K562 (cell line): ENCODE measurements around the gene BCAR3. TPM values are rescaled to one million over a fixed set of nuclear protein-coding genes. Genes with fewer than 3 reads are reported as not detected.

Experiments used
- ATAC-seq: fragments of 200-7000 bp; cut with Tn5 transposase; 3 replicates; pipeline ENCODE4 v1.9.1; 2020; ENCODE audit warnings: moderate library complexity
- BruUV-seq: library from RNA; stranded (reverse); fragments of 400-500 nt; replicated peaks from 2 replicates; lab custom pipeline; 2021; lab: Mats Ljungman, UMichigan
- CTCF ChIA-PET: fragments of 300-600 bp; formaldehyde crosslinking; extraction: SDS; loops from one replicate; lab custom pipeline; 2021; ENCODE audit warnings: low intra/inter-chr PET ratio; lab: Yijun Ruan, JAX
- POLR2A ChIA-PET: fragments of 300-600, 350-650 bp; sonication (Branson Sonifier 250); formaldehyde crosslinking; extraction: SDS; loops from one replicate; lab custom pipeline; 2021; ENCODE audit warnings: antibody characterized with exemption, inconsistent platforms; lab: Yijun Ruan, JAX
- DNase-seq, 4 experiments: peaks; one replicate each; pipeline versions ENCODE4 v3.0.0 to v3.0.0-alpha.2; 2011 to 2018; ENCODE audit warnings: low spot score in 3 of 4, mixed read lengths in 3 of 4; ENCODE audit errors: extremely low read depth in 1 of 4
- FAIRE-seq: peaks from 2 replicates; lab custom pipeline; 2011; peaks lifted over from hg19 to GRCh38; lab: Jason Lieb, UNC
- H2AFZ ChIP-seq: 2 replicates; pipeline ENCODE4 v1.6.0; 2011; ENCODE audit warnings: low read depth, low read length, control low read depth, inconsistent platforms
- H3K27ac ChIP-seq: fragments of 200-600 bp; 3 replicates; pipeline ENCODE4 v1.8.0; 2011; ENCODE audit warnings: low read depth, mild to moderate bottlenecking, control low read depth, inconsistent platforms, low read length, moderate library complexity, mixed read lengths; ENCODE audit errors: extremely low read depth
- H3K27me3 ChIP-seq, 2 experiments: fragments of 300-600 bp in 1 of 2; 2 replicates in 1 of 2; 3 replicates in 1 of 2; pipeline versions ENCODE4 v1.6.0 to v1.8.0; 2011; ENCODE audit warnings: inconsistent platforms in 2 of 2, low read length in 2 of 2, mild to moderate bottlenecking in 1 of 2, mixed read lengths in 1 of 2, moderate library complexity in 1 of 2; ENCODE audit not compliant: control insufficient read depth in 2 of 2, insufficient read depth in 2 of 2
- H3K36me3 ChIP-seq: fragments of 300-600 bp; 3 replicates; pipeline ENCODE4 v1.8.0; 2011; ENCODE audit warnings: mild to moderate bottlenecking, low read length, inconsistent platforms; ENCODE audit not compliant: control insufficient read depth, insufficient read depth
- H3K4me1 ChIP-seq, 2 experiments: fragments of 200-600 bp in 1 of 2; replicated peaks in 1 of 2; 2 replicates in 1 of 2; 3 replicates in 1 of 2; pipeline versions ENCODE4 v1.5.1 to v1.8.0; 2011; ENCODE audit warnings: inconsistent platforms in 2 of 2, low read length in 2 of 2, mild to moderate bottlenecking in 1 of 2, mixed read lengths in 1 of 2, moderate library complexity in 1 of 2; ENCODE audit not compliant: control insufficient read depth in 2 of 2, insufficient read depth in 2 of 2
- H3K4me2 ChIP-seq: 2 replicates; pipeline ENCODE4 v1.6.1; 2011; ENCODE audit warnings: low read length, control low read depth, inconsistent platforms, mixed read lengths; ENCODE audit not compliant: insufficient read depth
- H3K4me3 ChIP-seq: fragments of 200-600 bp; sonication (generic), shearing (Covaris generic); 2 replicates; pipeline ENCODE4 v1.5.1; 2016; ENCODE audit warnings: control low read depth, inconsistent platforms
- H3K79me2 ChIP-seq: fragments of 200-600 bp; 3 replicates; pipeline ENCODE4 v1.8.0; 2011; ENCODE audit warnings: low read length, inconsistent platforms; ENCODE audit not compliant: control insufficient read depth, insufficient read depth
- H3K9ac ChIP-seq, 2 experiments: 2 replicates each; pipeline versions ENCODE4 v1.6.0 to v1.6.1; 2011; ENCODE audit warnings: low read depth in 2 of 2, low read length in 2 of 2, control low read depth in 1 of 2, inconsistent platforms in 1 of 2, mild to moderate bottlenecking in 1 of 2, mixed read lengths in 1 of 2; ENCODE audit not compliant: insufficient read depth in 1 of 2
- H3K9me1 ChIP-seq: one replicate; pipeline ENCODE4 v1.6.0; 2011; ENCODE audit warnings: inconsistent platforms, mild to moderate bottlenecking, low read length, moderate library complexity; ENCODE audit not compliant: control insufficient read depth, insufficient read depth
- H3K9me3 ChIP-seq: replicated peaks from 2 replicates; pipeline ENCODE4 v1.5.1; 2011; ENCODE audit warnings: low read depth, low read length, inconsistent platforms; ENCODE audit not compliant: control insufficient read depth, insufficient read depth
- H4K20me1 ChIP-seq: replicated peaks from 2 replicates; pipeline ENCODE4 v1.6.1; 2011; ENCODE audit warnings: low read length, inconsistent platforms, mixed read lengths; ENCODE audit not compliant: control insufficient read depth, insufficient read depth
- ELK1 ChIP-seq: sonication (generic); formaldehyde crosslinking; IDR thresholded peaks from 2 replicates; pipeline ENCODE4 v1.8.1; 2022; ENCODE audit warnings: missing genetic modification reagents
- MBD1 ChIP-seq: fragments of 250-450 bp; sonication (Bioruptor Pico); IDR thresholded peaks from 2 replicates; pipeline ENCODE4 v1.8.0; 2022; ENCODE audit warnings: inconsistent platforms
- MEF2D ChIP-seq: conservative IDR thresholded peaks from 2 replicates; pipeline ENCODE4 v1.6.1; 2016; ENCODE audit warnings: low read depth, missing genetic modification characterization, missing compliant biosample characterization
- SNAPC5 ChIP-seq: fragments of 250-450 bp; sonication (Bioruptor Pico); IDR thresholded peaks from 2 replicates; pipeline ENCODE4 v1.8.0; 2021; ENCODE audit warnings: moderate library complexity, mild to moderate bottlenecking, inconsistent platforms
- ZNF212 ChIP-seq: fragments of 450-650 bp; formaldehyde crosslinking; IDR thresholded peaks from 2 replicates; pipeline ENCODE4 v1.4.0; 2020; ENCODE audit warnings: mild to moderate bottlenecking
- ZNF668 ChIP-seq: fragments of 250-450 bp; sonication (Bioruptor Pico); IDR thresholded peaks from 2 replicates; pipeline ENCODE4 v1.8.0; 2022; ENCODE audit warnings: mild to moderate bottlenecking, inconsistent platforms
- WGBS: fragments of 100-300 bp; shearing (Covaris generic); methylation state at CpG from one replicate; pipeline ENCODE4 v1.1.6; 2016; ENCODE audit warnings: low coverage, mixed read lengths; ENCODE audit not compliant: insufficient coverage; ENCODE audit errors: missing lambda C conversion rate; 5-methylcytosine and 5-hydroxymethylcytosine counted together
- in situ Hi-C: fragments of 300-500 bp; cut with MboI; formaldehyde crosslinking; loops from 4 replicates; pipeline ENCODE4 v1.15.0; 2018; ENCODE audit warnings: inconsistent platforms, mixed read lengths
- intact Hi-C: fragments of 100-400 bp; cut with micrococcal nuclease; formaldehyde crosslinking; loops from 2 replicates; pipeline ENCODE4 v1.14.2; 2022
- polyA plus RNA-seq, 8 experiments: library from polyadenylated mRNA; depleted of rRNA in 4 of 8; stranded (reverse) in 5 of 8; unstranded in 3 of 8; fragments of >200 nt; fragmentation: Nextera tagmentation in 2 of 8; fragmentation: Illumina TruSeq in 1 of 8; extraction: Ambion mirVana in 2 of 8; extraction: Trizol in 1 of 8; gene quantifications; 2 replicates each; pipeline versions ENCODE4 v1.2.1 to v1.2.3, GENCODE V29; 2011 to 2014; ENCODE audit warnings: inconsistent platforms in 1 of 8, missing spikeins in 1 of 8
- total RNA-seq, 7 experiments: library from RNA; depleted of rRNA in 6 of 7; stranded (reverse); fragments of >200 nt in 6 of 7; fragmentation: Illumina TruSeq in 2 of 7; extraction: Trizol in 2 of 7; gene quantifications; 2 replicates each; pipeline versions ENCODE4 v1.2.1 to v1.2.3, GENCODE V29; 2011 to 2021; ENCODE audit warnings: low replicate concordance in 1 of 7

BCAR3 gene
- total and polyA plus RNA-seq, 9 of the 15 experiments (the other 6 are each of a cell fraction or from before 2014, with no cell fraction given): 1.8 to 6.3 (median 3.8) TPM

GRCh38 chr1:93686504-93687250 is 5.0 kb upstream of the BCAR3 start (continued):
- no peak for TF ChIP-seq ELK1 (CRISPR knock-in tag)

GRCh38 chr1:93685918-93686317 is 4.3 kb upstream of the BCAR3 start:
- Histone ChIP-seq H4K20me1 (no peaks in the 10 kb centered on the region), H3K27ac (no peak overlapping the region), H3K9ac (no peak overlapping the region), H2AFZ (no peak overlapping the region), H3K9me1 (no peaks in the 10 kb centered on the region), H3K9me3 (no peaks in the 10 kb centered on the region), H3K4me1 (peaks cover 0 to 10% of the 10 kb centered on the region in 2 experiments; a peak in 4 of 5 replicates), H3K4me3 (no peak overlapping the region), H3K79me2 (no peaks in the 10 kb centered on the region), H3K27me3 (peaks cover 15 to 26% of the 10 kb centered on the region in 2 experiments; a peak in 4 of 5 replicates), H3K36me3 (no peaks in the 10 kb centered on the region), H3K4me2 (no peak overlapping the region)
- no peak for FAIRE-seq
- BruUV-seq: no TSS peak
- no peak for DNase-seq
- in situ Hi-C loops: no loop called here
- CTCF ChIA-PET: no interaction called here
- intact Hi-C loops: no loop called here
- TF ChIP-seq ZNF668 (CRISPR knock-in tag): no peak
- TF ChIP-seq ZNF212 (CRISPR knock-in tag): no peak
- TF ChIP-seq MBD1 (CRISPR knock-in tag): no peak
- TF ChIP-seq MEF2D (tag): no peak
- no peak for TF ChIP-seq SNAPC5
- ATAC-seq: no peak
- POLR2A ChIA-PET: interaction anchor here (0.6 to 0.7 kb wide), 2 partner anchors 14 to 361 kb away, joined by 3 read pairs; no protein-coding TSS in a partner anchor
- 0% methylated on average over 1 of the region's 1 CpG for WGBS
